WTC11 (cell line): ENCODE data around the gene MEGF6. TPM values are rescaled to one million over a fixed set of nuclear protein-coding genes. Genes with fewer than 3 reads are reported as not detected.
A peak's percentile ranks its signal among the peaks of the same experiment; 100 is the strongest.

Experiments
- ATAC-seq: fragments of 200-7000 bp; cut with Tn5 transposase; 2 replicates; pipeline ENCODE4 v1.10.0; 2021; ENCODE audit warnings: mild to moderate bottlenecking, moderate library complexity
- CTCF ChIA-PET: fragments of 300-600 bp; sonication (Branson Sonifier 250); formaldehyde crosslinking; loops from one replicate; lab custom pipeline; 2021; ENCODE audit warnings: antibody characterized with exemption; lab: Charles Lee
- POLR2A ChIA-PET: fragments of 350-600 bp; sonication (Branson Sonifier 250); formaldehyde crosslinking; loops from one replicate; lab custom pipeline; 2021; ENCODE audit warnings: antibody characterized with exemption; lab: Charles Lee
- DNase-seq: peaks from one replicate; pipeline ENCODE4 v3.0.0; 2021; ENCODE audit warnings: low spot score
- H3K27ac Mint-ChIP-seq: 2 replicates; pipeline ENCODE4 v1.8.0; 2021; ENCODE audit warnings: mixed read lengths
- H3K27me3 Mint-ChIP-seq: 2 replicates; pipeline ENCODE4 v1.8.0; 2021; ENCODE audit warnings: low read depth, mild to moderate bottlenecking, moderate library complexity, mixed read lengths
- H3K36me3 Mint-ChIP-seq: 2 replicates; pipeline ENCODE4 v1.8.0; 2021; ENCODE audit warnings: mixed read lengths
- H3K4me1 Mint-ChIP-seq: 2 replicates; pipeline ENCODE4 v1.8.0; 2022; ENCODE audit warnings: mixed read lengths
- H3K4me3 Mint-ChIP-seq: 2 replicates; pipeline ENCODE4 v1.8.0; 2021; ENCODE audit warnings: mild to moderate bottlenecking, moderate library complexity, mixed read lengths
- H3K9me3 Mint-ChIP-seq: 2 replicates; pipeline ENCODE4 v1.8.0; 2021; ENCODE audit warnings: mixed read lengths
- AFF4 ChIP-seq: sonication (generic); formaldehyde crosslinking; IDR thresholded peaks from 2 replicates; pipeline ENCODE4 v1.8.1; 2023; ENCODE audit warnings: mild to moderate bottlenecking, missing genetic modification reagents, borderline replicate concordance
- ARID4B ChIP-seq: sonication (generic); formaldehyde crosslinking; IDR thresholded peaks from 2 replicates; pipeline ENCODE4 v1.8.0; 2023; ENCODE audit warnings: missing genetic modification reagents, mild to moderate bottlenecking, borderline replicate concordance
- ATF3 ChIP-seq: sonication (generic); formaldehyde crosslinking; conservative IDR thresholded peaks from 2 replicates; pipeline ENCODE4 v1.8.1; 2022; ENCODE audit warnings: mild to moderate bottlenecking, missing genetic modification reagents
- CTCF ChIP-seq: fragments of 200-600 bp; IDR thresholded peaks from 2 replicates; pipeline ENCODE4 v1.8.0; 2022; ENCODE audit warnings: antibody characterized with exemption
- E2F5 ChIP-seq: sonication (generic); formaldehyde crosslinking; IDR thresholded peaks from 2 replicates; pipeline ENCODE4 v1.8.1; 2022; ENCODE audit warnings: mild to moderate bottlenecking, moderate library complexity, missing genetic modification reagents
- ELF4 ChIP-seq: sonication (generic); formaldehyde crosslinking; IDR thresholded peaks from 2 replicates; pipeline ENCODE4 v1.8.1; 2022; ENCODE audit warnings: low read depth, mild to moderate bottlenecking, moderate library complexity, missing genetic modification reagents
- ESRRA ChIP-seq: sonication (generic); formaldehyde crosslinking; IDR thresholded peaks from 2 replicates; pipeline ENCODE4 v1.8.1; 2022; ENCODE audit warnings: mild to moderate bottlenecking, missing genetic modification reagents, borderline replicate concordance
- ETV6 ChIP-seq: sonication (generic); formaldehyde crosslinking; IDR thresholded peaks from 2 replicates; pipeline ENCODE4 v1.8.1; 2022; ENCODE audit warnings: mild to moderate bottlenecking, missing genetic modification reagents
- FOXK1 ChIP-seq: sonication (generic); formaldehyde crosslinking; IDR thresholded peaks from 2 replicates; pipeline ENCODE4 v1.8.0; 2022; ENCODE audit warnings: mild to moderate bottlenecking, moderate library complexity, missing genetic modification reagents
- JAZF1 ChIP-seq: fragments of 250-450 bp; sonication (Bioruptor Pico); IDR thresholded peaks from 2 replicates; pipeline ENCODE4 v1.9.0; 2021; ENCODE audit warnings: moderate library complexity, mild to moderate bottlenecking, inconsistent platforms
- MXD4 ChIP-seq: fragments of 250-450 bp; sonication (Bioruptor Pico); IDR thresholded peaks from 2 replicates; pipeline ENCODE4 v1.8.0; 2021; ENCODE audit warnings: mild to moderate bottlenecking, moderate library complexity, borderline replicate concordance
- NR2C2 ChIP-seq: sonication (generic); formaldehyde crosslinking; IDR thresholded peaks from 2 replicates; pipeline ENCODE4 v1.8.0; 2022; ENCODE audit warnings: mild to moderate bottlenecking, missing genetic modification reagents
- OVOL2 ChIP-seq: fragments of 250-450 bp; sonication (Bioruptor Pico); IDR thresholded peaks from 2 replicates; pipeline ENCODE4 v1.9.0; 2021; ENCODE audit warnings: mild to moderate bottlenecking, borderline replicate concordance
- ZNF121 ChIP-seq: sonication (generic); formaldehyde crosslinking; IDR thresholded peaks from 2 replicates; pipeline ENCODE4 v1.8.0; 2023; ENCODE audit warnings: missing genetic modification reagents
- ZNF219 ChIP-seq: sonication (generic); formaldehyde crosslinking; IDR thresholded peaks from 2 replicates; pipeline ENCODE4 v1.8.0; 2023; ENCODE audit warnings: missing genetic modification reagents, mild to moderate bottlenecking, borderline replicate concordance
- ZNF425 ChIP-seq: fragments of 250-450 bp; sonication (Bioruptor Pico); conservative IDR thresholded peaks from 2 replicates; pipeline ENCODE4 v1.9.0; 2021; ENCODE audit warnings: mild to moderate bottlenecking
- total RNA-seq: library from RNA; stranded (reverse); gene quantifications from 3 replicates; pipeline ENCODE4 v1.2.3, GENCODE V29; 2021

MEGF6 gene
- total RNA-seq, 1 experiment from 2014 or later: 24.9 TPM

GRCh38 chr1:3618881-3619671 lies 7.8 kb upstream of the MEGF6 start:
- Mint-ChIP-seq H3K27ac (no peak overlapping the region), H3K27me3 (peaks cover 8% of the 10 kb centered on the region), H3K36me3 (no peaks in the 10 kb centered on the region), H3K4me3 (no peak overlapping the region), H3K9me3 (no peaks in the 10 kb centered on the region), H3K4me1 (peaks cover 24% of the 10 kb centered on the region)
- POLR2A ChIA-PET: interaction anchor here (1.0 kb wide), 1 partner anchor 128 kb away, joined by 4 read pairs; no protein-coding TSS in a partner anchor
- peak; percentile 78 for DNase-seq
- TF ChIP-seq OVOL2 (CRISPR knock-in tag) (no peak), JAZF1 (no peak), CTCF (peak; percentile 77), MXD4 (CRISPR knock-in tag) (no peak), ARID4B (no peak)
- ATAC-seq: peak; percentile 81
- CTCF ChIA-PET: interaction anchor here (0.5 to 3.9 kb wide), 64 partner anchors 9 to 1419 kb away, joined by 3 to 86 read pairs (median 4); partner anchors contain the start of genes MEGF6 and TP73

GRCh38 chr1:3618531-3618880 lies 7.2 kb upstream of the MEGF6 start:
- no peak overlapping the region for H3K27ac Mint-ChIP-seq
- ChIA-PET POLR2A (interaction anchor here (1.0 kb wide), 1 partner anchor 128 kb away, joined by 4 read pairs; no protein-coding TSS in a partner anchor), CTCF (interaction anchor here (0.6 to 3.9 kb wide), 55 partner anchors 8 to 1419 kb away, joined by 3 to 86 read pairs (median 5); partner anchors contain the start of genes MEGF6 and TP73)
- no peak overlapping the region for H3K4me3 Mint-ChIP-seq
- ATAC-seq (peak; percentile 33), DNase-seq (no peak)
- peaks cover 8% of the 10 kb centered on the region for H3K27me3 Mint-ChIP-seq
- peaks cover 24% of the 10 kb centered on the region for H3K4me1 Mint-ChIP-seq
- H3K9me3 Mint-ChIP-seq: no peaks in the 10 kb centered on the region
- no peaks in the 10 kb centered on the region for H3K36me3 Mint-ChIP-seq
- TF ChIP-seq ZNF121 (CRISPR knock-in tag) (no peak), E2F5 (CRISPR knock-in tag) (no peak), ZNF425 (CRISPR knock-in tag) (no peak), ELF4 (no peak)

GRCh38 chr1:3617806-3618345 lies 6.6 kb upstream of the MEGF6 start:
- no peak for TF ChIP-seq ESRRA (CRISPR knock-in tag)
- TF ChIP-seq FOXK1: no peak
- no peak for TF ChIP-seq ZNF219 (CRISPR knock-in tag)
- no peak for TF ChIP-seq AFF4
- TF ChIP-seq NR2C2 (CRISPR knock-in tag): no peak
- no peak for TF ChIP-seq ATF3 (CRISPR knock-in tag)
- TF ChIP-seq ETV6: no peak
- TF ChIP-seq, all 79 proteins: peak for 0
- H3K27ac Mint-ChIP-seq: no peak overlapping the region
- CTCF ChIA-PET: interaction anchor here (1.3 to 3.5 kb wide), 6 partner anchors 40 to 165 kb away, joined by 5 to 57 read pairs (median 22); no protein-coding TSS in a partner anchor

More at GRCh38 chr1:3617806-3618345, 6.6 kb upstream of the MEGF6 start:
- ATAC-seq (no peak), DNase-seq (no peak)
- H3K36me3 Mint-ChIP-seq: no peaks in the 10 kb centered on the region
- no peaks in the 10 kb centered on the region for H3K9me3 Mint-ChIP-seq
- peaks cover 29% of the 10 kb centered on the region for H3K4me1 Mint-ChIP-seq
- POLR2A ChIA-PET: no interaction called here
- no peak overlapping the region for H3K4me3 Mint-ChIP-seq
- H3K27me3 Mint-ChIP-seq: peaks cover 14% of the 10 kb centered on the region
